Measurements from ENCODE around the gene UBE2E2. TPM values are rescaled to one million over a fixed set of nuclear protein-coding genes. Genes with fewer than 3 reads are reported as not detected.

The UBE2E2 gene
- total and polyA plus RNA-seq, 2 donors from 2014 or later: 40.9 to 61.7 TPM

DNA sequence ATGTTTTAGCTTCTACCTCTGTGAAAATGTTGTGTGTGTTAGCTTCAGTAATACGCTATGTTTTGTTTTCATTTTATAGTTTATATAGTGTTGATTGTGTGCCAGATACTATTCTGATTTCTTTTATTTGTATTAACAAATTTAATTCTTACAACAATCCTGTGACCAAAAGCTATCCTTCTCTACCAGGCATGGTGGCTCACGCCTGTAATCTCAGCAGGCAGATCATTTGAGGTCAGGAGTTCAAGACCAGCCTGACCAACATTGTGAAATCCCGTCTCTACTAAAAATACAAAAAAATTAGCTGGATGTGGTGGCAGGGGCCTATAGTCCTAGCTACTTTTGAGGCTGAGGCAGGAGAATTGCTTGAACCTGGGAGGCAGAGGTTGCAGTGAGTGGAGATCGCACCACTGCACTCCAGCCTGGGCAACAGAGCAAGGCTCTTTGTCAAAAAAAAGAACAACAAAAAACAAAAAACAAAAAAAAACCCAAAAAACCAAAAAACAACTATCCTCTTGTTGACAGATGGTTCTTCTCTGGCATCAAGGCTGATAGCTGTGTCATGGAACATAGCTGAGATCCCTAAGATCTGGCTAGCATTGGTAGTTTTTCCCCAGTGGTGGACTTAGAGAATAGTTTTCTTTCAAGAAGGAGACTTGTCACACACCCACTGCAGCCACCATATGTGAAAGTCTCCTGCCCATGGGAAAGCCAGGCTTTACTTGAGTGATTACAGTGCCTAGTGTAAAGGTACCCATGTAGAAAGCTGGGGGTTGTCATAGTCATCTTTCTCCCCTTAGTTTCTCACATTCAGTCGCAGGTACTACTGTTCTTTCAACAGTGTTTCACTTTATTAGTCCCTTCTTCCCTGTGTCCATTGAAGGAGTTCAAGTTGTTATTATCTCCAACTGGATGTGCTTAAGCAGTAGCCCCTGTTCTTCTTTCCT lies 116.5 kb downstream of the UBE2E2 start:
- DNase-seq: peak in 1 of 5 donors; percentile 13
- Histone ChIP-seq H3K27me3 (ENCODE audit: control insufficient read depth, insufficient read depth, low read length) (no peaks in the 10 kb centered on the region), H3K27ac (ENCODE audit: low read depth in 2 of 2, low read length in 2 of 2) (no peak overlapping the region), H3K9ac (ENCODE audit: low read length in 3 of 3) (no peak overlapping the region), H3K36me3 (ENCODE audit: control insufficient read depth in 2 of 3, insufficient read depth in 3 of 3, low read length in 3 of 3) (no peaks in the 10 kb centered on the region), H3K4me1 (ENCODE audit: control insufficient read depth in 2 of 3, insufficient read depth in 2 of 3, low read depth in 1 of 3, low read length in 3 of 3) (no peaks in the 10 kb centered on the region), H3K9me3 (ENCODE audit: control insufficient read depth in 2 of 3, insufficient read depth in 1 of 3, low read length in 3 of 3) (no peaks in the 10 kb centered on the region), H3K4me3 (ENCODE audit: low read length in 3 of 3) (no peak overlapping the region)
- intact Hi-C loops (cut with DNase I): no loop called here
- no peak for FAIRE-seq
- TF ChIP-seq, protein P1, sequence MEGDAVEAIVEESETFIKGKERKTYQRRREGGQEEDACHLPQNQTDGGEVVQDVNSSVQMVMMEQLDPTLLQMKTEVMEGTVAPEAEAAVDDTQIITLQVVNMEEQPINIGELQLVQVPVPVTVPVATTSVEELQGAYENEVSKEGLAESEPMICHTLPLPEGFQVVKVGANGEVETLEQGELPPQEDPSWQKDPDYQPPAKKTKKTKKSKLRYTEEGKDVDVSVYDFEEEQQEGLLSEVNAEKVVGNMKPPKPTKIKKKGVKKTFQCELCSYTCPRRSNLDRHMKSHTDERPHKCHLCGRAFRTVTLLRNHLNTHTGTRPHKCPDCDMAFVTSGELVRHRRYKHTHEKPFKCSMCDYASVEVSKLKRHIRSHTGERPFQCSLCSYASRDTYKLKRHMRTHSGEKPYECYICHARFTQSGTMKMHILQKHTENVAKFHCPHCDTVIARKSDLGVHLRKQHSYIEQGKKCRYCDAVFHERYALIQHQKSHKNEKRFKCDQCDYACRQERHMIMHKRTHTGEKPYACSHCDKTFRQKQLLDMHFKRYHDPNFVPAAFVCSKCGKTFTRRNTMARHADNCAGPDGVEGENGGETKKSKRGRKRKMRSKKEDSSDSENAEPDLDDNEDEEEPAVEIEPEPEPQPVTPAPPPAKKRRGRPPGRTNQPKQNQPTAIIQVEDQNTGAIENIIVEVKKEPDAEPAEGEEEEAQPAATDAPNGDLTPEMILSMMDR (IDR thresholded peaks at IDR 0.05; ENCODE audit: borderline replicate concordance, extremely low read depth, insufficient read depth): no peak

DNA sequence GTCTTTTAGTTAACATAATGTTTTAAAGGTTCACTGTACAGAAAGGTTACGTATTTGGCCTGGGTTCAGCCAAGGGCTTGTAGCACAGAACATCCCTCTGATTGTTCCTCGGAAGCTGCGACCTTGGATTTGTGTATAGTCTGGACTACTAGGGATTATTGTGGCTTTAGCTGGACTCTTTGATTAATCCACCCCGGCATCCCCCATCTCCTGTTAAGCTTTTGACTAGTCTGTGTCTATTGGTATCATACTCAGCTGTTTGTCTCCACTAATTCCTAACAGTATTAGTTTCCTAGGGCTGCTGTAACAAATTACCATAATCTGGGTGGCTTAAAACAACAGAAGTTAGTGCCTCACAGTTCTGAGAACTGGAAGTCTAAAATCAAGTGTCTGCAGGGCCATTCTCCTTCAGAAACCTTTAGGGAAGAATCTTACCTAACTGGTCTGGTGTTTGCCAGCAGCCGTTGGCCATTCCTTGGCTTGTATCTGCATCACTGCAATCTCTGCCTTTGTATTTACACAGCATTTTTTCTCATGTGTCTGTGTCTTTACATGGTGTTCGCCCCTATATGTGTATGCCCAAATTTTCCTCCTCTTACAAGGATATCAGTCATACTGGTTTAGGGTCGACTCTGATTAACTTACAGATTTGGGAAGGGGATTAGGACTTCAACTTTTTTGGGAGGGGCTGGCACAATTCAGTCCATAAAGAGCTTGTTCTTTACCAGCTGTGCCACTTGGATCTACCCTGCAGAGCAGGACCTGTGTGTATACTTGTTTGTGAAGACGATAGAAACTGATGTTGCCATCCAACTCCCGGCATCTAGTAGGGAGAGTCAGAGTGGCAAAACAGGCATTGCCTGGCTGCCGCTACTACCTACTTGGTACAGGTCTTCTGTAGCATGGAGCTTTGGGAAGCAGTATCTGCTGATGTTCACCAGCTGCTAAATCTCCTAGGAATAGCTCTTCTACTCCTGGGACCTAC lies 117.8 kb downstream of the UBE2E2 start:
- H3K4me3 ChIP-seq (ENCODE audit: low read length in 3 of 3): no peak overlapping the region
- TF ChIP-seq, protein P1 (IDR thresholded peaks at IDR 0.05; ENCODE audit: borderline replicate concordance, extremely low read depth, insufficient read depth): no peak
- H3K9me3 ChIP-seq (ENCODE audit: control insufficient read depth in 2 of 3, insufficient read depth in 1 of 3, low read length in 3 of 3): no peaks in the 10 kb centered on the region
- intact Hi-C loops (cut with DNase I): no loop called here
- H3K4me1 ChIP-seq (ENCODE audit: control insufficient read depth in 2 of 3, insufficient read depth in 2 of 3, low read depth in 1 of 3, low read length in 3 of 3): no peaks in the 10 kb centered on the region
- DNase-seq: no peak
- no peak overlapping the region for H3K9ac ChIP-seq (ENCODE audit: low read length in 3 of 3)
- no peak overlapping the region for H3K27ac ChIP-seq (ENCODE audit: low read depth in 2 of 2, low read length in 2 of 2)
- H3K27me3 ChIP-seq (ENCODE audit: control insufficient read depth, insufficient read depth, low read length): no peaks in the 10 kb centered on the region
- H3K36me3 ChIP-seq (ENCODE audit: control insufficient read depth in 2 of 3, insufficient read depth in 3 of 3, low read length in 3 of 3): no peaks in the 10 kb centered on the region
- no peak for FAIRE-seq

DNA sequence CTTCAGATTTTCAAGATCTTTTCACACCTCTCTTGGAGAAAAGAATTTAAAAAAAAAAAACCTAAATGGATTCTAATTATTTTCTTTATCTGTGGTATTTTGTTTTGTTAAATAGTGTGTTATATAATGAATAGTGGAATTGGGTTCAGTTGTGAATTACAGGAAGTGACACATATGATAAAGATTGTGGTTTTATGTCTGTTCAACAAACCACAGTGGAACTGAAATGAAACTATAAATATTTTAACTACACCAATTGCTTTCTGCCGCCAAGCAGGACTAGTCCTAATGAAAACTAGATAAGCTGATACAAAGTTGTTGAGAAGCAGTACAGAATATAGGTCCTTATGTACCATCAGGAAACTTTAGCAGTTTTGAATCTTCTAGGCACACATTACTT lies 121.6 kb downstream of the UBE2E2 start:
- DNase-seq (no peak), FAIRE-seq (peak; percentile 49)
- Histone ChIP-seq H3K27me3 (ENCODE audit: control insufficient read depth, insufficient read depth, low read length) (no peaks in the 10 kb centered on the region), H3K4me3 (ENCODE audit: low read length in 3 of 3) (no peak overlapping the region), H3K4me1 (ENCODE audit: control insufficient read depth in 2 of 3, insufficient read depth in 2 of 3, low read depth in 1 of 3, low read length in 3 of 3) (no peaks in the 10 kb centered on the region), H3K9me3 (ENCODE audit: control insufficient read depth in 2 of 3, insufficient read depth in 1 of 3, low read length in 3 of 3) (no peaks in the 10 kb centered on the region), H3K36me3 (ENCODE audit: control insufficient read depth in 2 of 3, insufficient read depth in 3 of 3, low read length in 3 of 3) (no peaks in the 10 kb centered on the region), H3K27ac (ENCODE audit: low read depth in 2 of 2, low read length in 2 of 2) (no peak overlapping the region), H3K9ac (ENCODE audit: low read length in 3 of 3) (no peak overlapping the region)
- TF ChIP-seq, protein P1 (IDR thresholded peaks at IDR 0.05; ENCODE audit: borderline replicate concordance, extremely low read depth, insufficient read depth): no peak
- intact Hi-C loops (cut with DNase I): no loop called here
